K562 (cell line): ENCODE data around the gene ID1. TPM values are rescaled to one million over a fixed set of nuclear protein-coding genes. Genes with fewer than 3 reads are reported as not detected.

Source experiments
- ATAC-seq: fragments of 200-7000 bp; cut with Tn5 transposase; 3 replicates; pipeline ENCODE4 v1.9.1; 2020; ENCODE audit warnings: moderate library complexity
- BruUV-seq: library from RNA; stranded (reverse); fragments of 400-500 nt; replicated peaks from 2 replicates; lab custom pipeline; 2021; lab: Mats Ljungman, UMichigan
- CTCF ChIA-PET: fragments of 300-600 bp; formaldehyde crosslinking; extraction: SDS; loops from one replicate; lab custom pipeline; 2021; ENCODE audit warnings: low intra/inter-chr PET ratio; lab: Yijun Ruan, JAX
- POLR2A ChIA-PET: fragments of 300-600, 350-650 bp; sonication (Branson Sonifier 250); formaldehyde crosslinking; extraction: SDS; loops from one replicate; lab custom pipeline; 2021; ENCODE audit warnings: antibody characterized with exemption, inconsistent platforms; lab: Yijun Ruan, JAX
- DNase-seq, 4 experiments: peaks; one replicate each; pipeline versions ENCODE4 v3.0.0 to v3.0.0-alpha.2; 2011 to 2018; ENCODE audit warnings: low spot score in 3 of 4, mixed read lengths in 3 of 4; ENCODE audit errors: extremely low read depth in 1 of 4
- FAIRE-seq: peaks from 2 replicates; lab custom pipeline; 2011; peaks lifted over from hg19 to GRCh38; lab: Jason Lieb, UNC
- H2AFZ ChIP-seq: 2 replicates; pipeline ENCODE4 v1.6.0; 2011; ENCODE audit warnings: low read depth, low read length, control low read depth, inconsistent platforms
- H3K27ac ChIP-seq: fragments of 200-600 bp; 3 replicates; pipeline ENCODE4 v1.8.0; 2011; ENCODE audit warnings: low read depth, mild to moderate bottlenecking, control low read depth, inconsistent platforms, low read length, moderate library complexity, mixed read lengths; ENCODE audit errors: extremely low read depth
- H3K27me3 ChIP-seq, 2 experiments: fragments of 300-600 bp in 1 of 2; 2 replicates in 1 of 2; 3 replicates in 1 of 2; pipeline versions ENCODE4 v1.6.0 to v1.8.0; 2011; ENCODE audit warnings: inconsistent platforms in 2 of 2, low read length in 2 of 2, mild to moderate bottlenecking in 1 of 2, mixed read lengths in 1 of 2, moderate library complexity in 1 of 2; ENCODE audit not compliant: control insufficient read depth in 2 of 2, insufficient read depth in 2 of 2
- H3K36me3 ChIP-seq: fragments of 300-600 bp; 3 replicates; pipeline ENCODE4 v1.8.0; 2011; ENCODE audit warnings: mild to moderate bottlenecking, low read length, inconsistent platforms; ENCODE audit not compliant: control insufficient read depth, insufficient read depth
- H3K4me1 ChIP-seq, 2 experiments: fragments of 200-600 bp in 1 of 2; replicated peaks in 1 of 2; 2 replicates in 1 of 2; 3 replicates in 1 of 2; pipeline versions ENCODE4 v1.5.1 to v1.8.0; 2011; ENCODE audit warnings: inconsistent platforms in 2 of 2, low read length in 2 of 2, mild to moderate bottlenecking in 1 of 2, mixed read lengths in 1 of 2, moderate library complexity in 1 of 2; ENCODE audit not compliant: control insufficient read depth in 2 of 2, insufficient read depth in 2 of 2
- H3K4me2 ChIP-seq: 2 replicates; pipeline ENCODE4 v1.6.1; 2011; ENCODE audit warnings: low read length, control low read depth, inconsistent platforms, mixed read lengths; ENCODE audit not compliant: insufficient read depth
- H3K4me3 ChIP-seq: fragments of 200-600 bp; sonication (generic), shearing (Covaris generic); 2 replicates; pipeline ENCODE4 v1.5.1; 2016; ENCODE audit warnings: control low read depth, inconsistent platforms
- H3K79me2 ChIP-seq: fragments of 200-600 bp; 3 replicates; pipeline ENCODE4 v1.8.0; 2011; ENCODE audit warnings: low read length, inconsistent platforms; ENCODE audit not compliant: control insufficient read depth, insufficient read depth
- H3K9ac ChIP-seq, 2 experiments: 2 replicates each; pipeline versions ENCODE4 v1.6.0 to v1.6.1; 2011; ENCODE audit warnings: low read depth in 2 of 2, low read length in 2 of 2, control low read depth in 1 of 2, inconsistent platforms in 1 of 2, mild to moderate bottlenecking in 1 of 2, mixed read lengths in 1 of 2; ENCODE audit not compliant: insufficient read depth in 1 of 2
- H3K9me1 ChIP-seq: one replicate; pipeline ENCODE4 v1.6.0; 2011; ENCODE audit warnings: inconsistent platforms, mild to moderate bottlenecking, low read length, moderate library complexity; ENCODE audit not compliant: control insufficient read depth, insufficient read depth
- H3K9me3 ChIP-seq: replicated peaks from 2 replicates; pipeline ENCODE4 v1.5.1; 2011; ENCODE audit warnings: low read depth, low read length, inconsistent platforms; ENCODE audit not compliant: control insufficient read depth, insufficient read depth
- H4K20me1 ChIP-seq: replicated peaks from 2 replicates; pipeline ENCODE4 v1.6.1; 2011; ENCODE audit warnings: low read length, inconsistent platforms, mixed read lengths; ENCODE audit not compliant: control insufficient read depth, insufficient read depth
- C11orf30 ChIP-seq: fragments of 450-650 bp; IDR thresholded peaks from 2 replicates; pipeline ENCODE4 v1.6.1; 2016; ENCODE audit warnings: low read depth, mild to moderate bottlenecking
- CTBP1 ChIP-seq: fragments of 450-650 bp; IDR thresholded peaks from 2 replicates; pipeline ENCODE4 v1.6.1; 2016; ENCODE audit warnings: borderline replicate concordance
- MAFG ChIP-seq: fragments of 450-650 bp; conservative IDR thresholded peaks from 2 replicates; pipeline ENCODE4 v1.6.1; 2016; ENCODE audit warnings: missing genetic modification characterization, missing compliant biosample characterization
- NEUROD1 ChIP-seq: fragments of 150-350 bp; IDR thresholded peaks from 2 replicates; pipeline ENCODE4 v1.6.1; 2014; ENCODE audit warnings: borderline replicate concordance, low read length, low read depth; ENCODE audit not compliant: partially characterized antibody
- NFE2L1 ChIP-seq: fragments of 450-650 bp; IDR thresholded peaks from 2 replicates; pipeline ENCODE4 v1.6.1; 2016; ENCODE audit warnings: missing genetic modification characterization, low read depth, mild to moderate bottlenecking, missing compliant biosample characterization, moderate library complexity, borderline replicate concordance
- POLR2H ChIP-seq: IDR thresholded peaks from 2 replicates; pipeline ENCODE4 v1.6.1; 2016; ENCODE audit warnings: missing genetic modification characterization, low read depth, mild to moderate bottlenecking, control low read depth, missing compliant biosample characterization, moderate library complexity
- ZBTB7A ChIP-seq: IDR thresholded peaks from 2 replicates; pipeline ENCODE4 v1.6.1; 2011; ENCODE audit warnings: low read depth, mild to moderate bottlenecking, low read length, moderate library complexity, borderline replicate concordance; ENCODE audit not compliant: control insufficient read depth
- ZNF134 ChIP-seq: fragments of 250-450 bp; sonication (Bioruptor Pico); conservative IDR thresholded peaks from 2 replicates; pipeline ENCODE4 v1.4.0; 2020
- ZNF316 ChIP-seq: fragments of 450-650 bp; IDR thresholded peaks from 2 replicates; pipeline ENCODE4 v1.6.1; 2016
- ZNF830 ChIP-seq: fragments of 250-450 bp; sonication (Bioruptor Pico); IDR thresholded peaks from 2 replicates; pipeline ENCODE4 v1.5.0; 2021; ENCODE audit warnings: mild to moderate bottlenecking
- WGBS: fragments of 100-300 bp; shearing (Covaris generic); methylation state at CpG from one replicate; pipeline ENCODE4 v1.1.6; 2016; ENCODE audit warnings: low coverage, mixed read lengths; ENCODE audit not compliant: insufficient coverage; ENCODE audit errors: missing lambda C conversion rate; 5-methylcytosine and 5-hydroxymethylcytosine counted together
- in situ Hi-C: fragments of 300-500 bp; cut with MboI; formaldehyde crosslinking; loops from 4 replicates; pipeline ENCODE4 v1.15.0; 2018; ENCODE audit warnings: inconsistent platforms, mixed read lengths
- intact Hi-C: fragments of 100-400 bp; cut with micrococcal nuclease; formaldehyde crosslinking; loops from 2 replicates; pipeline ENCODE4 v1.14.2; 2022
- polyA plus RNA-seq, 8 experiments: library from polyadenylated mRNA; depleted of rRNA in 4 of 8; stranded (reverse) in 5 of 8; unstranded in 3 of 8; fragments of >200 nt; fragmentation: Nextera tagmentation in 2 of 8; fragmentation: Illumina TruSeq in 1 of 8; extraction: Ambion mirVana in 2 of 8; extraction: Trizol in 1 of 8; gene quantifications; 2 replicates each; pipeline versions ENCODE4 v1.2.1 to v1.2.3, GENCODE V29; 2011 to 2014; ENCODE audit warnings: inconsistent platforms in 1 of 8, missing spikeins in 1 of 8
- total RNA-seq, 7 experiments: library from RNA; depleted of rRNA in 6 of 7; stranded (reverse); fragments of >200 nt in 6 of 7; fragmentation: Illumina TruSeq in 2 of 7; extraction: Trizol in 2 of 7; gene quantifications; 2 replicates each; pipeline versions ENCODE4 v1.2.1 to v1.2.3, GENCODE V29; 2011 to 2021; ENCODE audit warnings: low replicate concordance in 1 of 7
- TF ChIP-seq, protein P1 (sequence below): sonication (generic); formaldehyde crosslinking; IDR thresholded peaks from 2 replicates; pipeline ENCODE4 v1.8.1; 2023; ENCODE audit warnings: mild to moderate bottlenecking, missing genetic modification reagents
- TF ChIP-seq, protein P2 (sequence below), 2 experiments: fragments of 200-800 bp in 1 of 2; sonication (Bioruptor generic) in 1 of 2; sonication (generic) in 1 of 2; formaldehyde crosslinking in 1 of 2; IDR thresholded peaks in 1 of 2; conservative IDR thresholded peaks in 1 of 2; 2 replicates each; pipeline versions ENCODE4 v1.5.0 to v1.6.1; 2016 to 2020; ENCODE audit warnings: missing compliant biosample characterization in 1 of 2, missing genetic modification characterization in 1 of 2, missing genetic modification reagents in 1 of 2
- TF ChIP-seq, protein P3 (sequence below), 2 experiments: fragments of 450-650 bp; conservative IDR thresholded peaks; 2 replicates each; pipeline ENCODE4 v1.6.1; 2017; ENCODE audit warnings: mild to moderate bottlenecking in 2 of 2, moderate library complexity in 2 of 2
- TF ChIP-seq, protein P4 (sequence below): sonication (generic); IDR thresholded peaks from 2 replicates; pipeline ENCODE4 v1.6.1; 2016

Gene ID1
- total and polyA plus RNA-seq, 9 of the 15 experiments (the other 6 are each of a cell fraction or from before 2014, with no cell fraction given): 1.4 to 358 (median 65.0) TPM

DNA sequence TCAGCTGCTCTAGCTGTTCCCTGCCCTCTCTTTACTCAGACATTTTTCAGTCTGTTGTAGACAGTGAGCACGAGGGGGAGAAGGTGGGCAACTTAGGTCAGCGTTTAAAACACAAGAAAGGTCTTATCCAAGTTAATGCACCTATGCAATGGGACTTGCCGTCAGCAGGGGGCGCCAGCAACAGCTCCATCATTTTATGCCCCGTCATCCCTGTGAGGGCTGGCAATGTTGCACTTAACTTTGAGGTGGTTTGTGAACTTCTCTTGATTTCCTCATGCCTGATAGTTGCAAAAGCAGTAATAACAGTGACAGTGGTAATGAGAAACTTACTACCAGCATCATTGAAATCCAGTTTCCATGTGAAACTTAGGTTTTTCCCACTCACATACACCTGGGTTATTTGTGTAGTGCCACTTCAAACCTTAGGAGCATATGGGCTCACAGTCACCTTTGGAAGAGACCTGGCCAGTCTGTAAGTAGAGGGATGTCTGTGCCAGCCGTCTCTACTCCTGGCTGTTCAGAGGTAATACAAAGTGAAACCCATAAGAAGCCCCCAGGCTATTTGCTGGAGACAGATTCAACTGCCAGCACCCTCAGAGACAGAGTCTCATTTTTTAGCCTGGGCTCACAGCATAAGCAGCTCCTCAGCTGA lies 44.9 kb upstream of the ID1 start:
- Histone ChIP-seq H3K27ac (peak overlapping the region; percentile 57), H3K9ac (peak overlapping the region in 1 of 2 experiments; percentile 10; a peak in 1 of 4 replicates), H3K4me3 (no peak overlapping the region), H3K9me1 (peaks cover 5% of the 10 kb centered on the region), H3K27me3 (no peaks in the 10 kb centered on the region), H3K79me2 (no peaks in the 10 kb centered on the region; the same call in 2 of the 3 replicates), H3K9me3 (no peaks in the 10 kb centered on the region), H2AFZ (no peak overlapping the region), H3K36me3 (peaks cover 72% of the 10 kb centered on the region), H4K20me1 (0 out of 2 replicates have a peak, but pooled peaks cover 5% of the 10 kb centered on the region), H3K4me2 (0 out of 2 replicates have a peak overlapping the region, but pooled peaks have one; percentile 6), H3K4me1 (peaks cover 9 to 25% of the 10 kb centered on the region in 2 experiments; a peak in 4 of 5 replicates)
- in situ Hi-C loops (loop anchor here (5.0 kb wide), 1 partner anchor 52 kb away; no protein-coding TSS in a partner anchor), intact Hi-C loops (loop anchor here (1.0 to 5.0 kb wide), 4 partner anchors 53 to 277 kb away; partner anchors contain the start of gene BCL2L1)
- ChIA-PET POLR2A (interaction anchor here (1.0 to 8.8 kb wide), 6 partner anchors 13 to 74 kb away, joined by 5 to 89 read pairs (median 11); partner anchors contain the start of gene ID1), CTCF (interaction anchor here (0.6 to 12.8 kb wide), 3 partner anchors 9 to 164 kb away, joined by 3 to 304 read pairs (median 7); no protein-coding TSS in a partner anchor)
- peak; percentile 94 for FAIRE-seq
- 8% methylated on average over 6 of the region's 6 CpGs for WGBS
- peak; percentile 79 for ATAC-seq
- peak; percentile 71 to 89 (median 76) for DNase-seq
- no TSS peak for BruUV-seq
- TF ChIP-seq C11orf30: peak; percentile 94
- peak; percentile 23; the same call in 1 of the 2 replicates for TF ChIP-seq POLR2H (tag)
- peak; percentile 98 for TF ChIP-seq MAFG
- TF ChIP-seq ZBTB7A: no peak
- peak; percentile 74 for TF ChIP-seq CTBP1
- TF ChIP-seq, protein P1, sequence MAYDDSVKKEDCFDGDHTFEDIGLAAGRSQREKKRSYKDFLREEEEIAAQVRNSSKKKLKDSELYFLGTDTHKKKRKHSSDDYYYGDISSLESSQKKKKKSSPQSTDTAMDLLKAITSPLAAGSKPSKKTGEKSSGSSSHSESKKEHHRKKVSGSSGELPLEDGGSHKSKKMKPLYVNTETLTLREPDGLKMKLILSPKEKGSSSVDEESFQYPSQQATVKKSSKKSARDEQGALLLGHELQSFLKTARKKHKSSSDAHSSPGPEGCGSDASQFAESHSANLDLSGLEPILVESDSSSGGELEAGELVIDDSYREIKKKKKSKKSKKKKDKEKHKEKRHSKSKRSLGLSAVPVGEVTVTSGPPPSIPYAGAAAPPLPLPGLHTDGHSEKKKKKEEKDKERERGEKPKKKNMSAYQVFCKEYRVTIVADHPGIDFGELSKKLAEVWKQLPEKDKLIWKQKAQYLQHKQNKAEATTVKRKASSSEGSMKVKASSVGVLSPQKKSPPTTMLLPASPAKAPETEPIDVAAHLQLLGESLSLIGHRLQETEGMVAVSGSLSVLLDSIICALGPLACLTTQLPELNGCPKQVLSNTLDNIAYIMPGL (CRISPR knock-in tag): 0 out of 2 replicates have a peak, but pooled peaks have one; percentile 6
- TF ChIP-seq ZNF316: peak; percentile 97
- TF ChIP-seq ZNF830: peak; percentile 34; the same call in 1 of the 2 replicates
- TF ChIP-seq, protein P2, sequence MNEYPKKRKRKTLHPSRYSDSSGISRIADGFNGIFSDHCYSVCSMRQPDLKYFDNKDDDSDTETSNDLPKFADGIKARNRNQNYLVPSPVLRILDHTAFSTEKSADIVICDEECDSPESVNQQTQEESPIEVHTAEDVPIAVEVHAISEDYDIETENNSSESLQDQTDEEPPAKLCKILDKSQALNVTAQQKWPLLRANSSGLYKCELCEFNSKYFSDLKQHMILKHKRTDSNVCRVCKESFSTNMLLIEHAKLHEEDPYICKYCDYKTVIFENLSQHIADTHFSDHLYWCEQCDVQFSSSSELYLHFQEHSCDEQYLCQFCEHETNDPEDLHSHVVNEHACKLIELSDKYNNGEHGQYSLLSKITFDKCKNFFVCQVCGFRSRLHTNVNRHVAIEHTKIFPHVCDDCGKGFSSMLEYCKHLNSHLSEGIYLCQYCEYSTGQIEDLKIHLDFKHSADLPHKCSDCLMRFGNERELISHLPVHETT (CRISPR knock-in tag; conservative IDR thresholded peaks at IDR 0.05 in 1 of 2, IDR thresholded peaks at IDR 0.05 in 1 of 2): 0 out of 4 replicates have a peak, but pooled peaks of 1 of the 2 experiments have one; percentile 27
- TF ChIP-seq NEUROD1: peak; percentile 41
- TF ChIP-seq, protein P3, sequence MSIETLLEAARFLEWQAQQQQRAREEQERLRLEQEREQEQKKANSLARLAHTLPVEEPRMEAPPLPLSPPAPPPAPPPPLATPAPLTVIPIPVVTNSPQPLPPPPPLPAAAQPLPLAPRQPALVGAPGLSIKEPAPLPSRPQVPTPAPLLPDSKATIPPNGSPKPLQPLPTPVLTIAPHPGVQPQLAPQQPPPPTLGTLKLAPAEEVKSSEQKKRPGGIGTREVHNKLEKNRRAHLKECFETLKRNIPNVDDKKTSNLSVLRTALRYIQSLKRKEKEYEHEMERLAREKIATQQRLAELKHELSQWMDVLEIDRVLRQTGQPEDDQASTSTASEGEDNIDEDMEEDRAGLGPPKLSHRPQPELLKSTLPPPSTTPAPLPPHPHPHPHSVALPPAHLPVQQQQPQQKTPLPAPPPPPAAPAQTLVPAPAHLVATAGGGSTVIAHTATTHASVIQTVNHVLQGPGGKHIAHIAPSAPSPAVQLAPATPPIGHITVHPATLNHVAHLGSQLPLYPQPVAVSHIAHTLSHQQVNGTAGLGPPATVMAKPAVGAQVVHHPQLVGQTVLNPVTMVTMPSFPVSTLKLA (conservative IDR thresholded peaks at IDR 0.05): 0 out of 4 replicates have a peak, but pooled peaks of 1 of the 2 experiments have one; percentile 20
- TF ChIP-seq, protein P4, sequence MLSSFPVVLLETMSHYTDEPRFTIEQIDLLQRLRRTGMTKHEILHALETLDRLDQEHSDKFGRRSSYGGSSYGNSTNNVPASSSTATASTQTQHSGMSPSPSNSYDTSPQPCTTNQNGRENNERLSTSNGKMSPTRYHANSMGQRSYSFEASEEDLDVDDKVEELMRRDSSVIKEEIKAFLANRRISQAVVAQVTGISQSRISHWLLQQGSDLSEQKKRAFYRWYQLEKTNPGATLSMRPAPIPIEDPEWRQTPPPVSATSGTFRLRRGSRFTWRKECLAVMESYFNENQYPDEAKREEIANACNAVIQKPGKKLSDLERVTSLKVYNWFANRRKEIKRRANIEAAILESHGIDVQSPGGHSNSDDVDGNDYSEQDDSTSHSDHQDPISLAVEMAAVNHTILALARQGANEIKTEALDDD: 0 out of 2 replicates have a peak, but pooled peaks have one; percentile 26
- peak; percentile 94 for TF ChIP-seq NFE2L1
- no peak for TF ChIP-seq ZNF134 (CRISPR knock-in tag)
